ENCODE results near the gene ZNF554. TPM values are rescaled to one million over a fixed set of nuclear protein-coding genes. Genes with fewer than 3 reads are reported as not detected.

ZNF554 gene
- total RNA-seq, 1 donor from 2014 or later, result 4.7 TPM

- Histone ChIP-seq H3K4me1 (no peaks in the 10 kb centered on the region), H3K4me3 (no peak overlapping the region), H3K27ac (no peak overlapping the region), H3K36me3 (peaks cover 14% of the 10 kb centered on the region), H3K27me3 (no peaks in the 10 kb centered on the region), H3K9me3 (no peaks in the 10 kb centered on the region)
- no peak for ATAC-seq
- TF ChIP-seq CTCF (IDR thresholded peaks at IDR 0.05), result no peak
- DNase-seq, result no peak
- intact Hi-C loops (cut with DNase I), result no loop called here
These were observed 16.0 kb upstream of the ZNF554 start for GRCh38 chr19:2803486-2804155.

- no peak for ATAC-seq
These were observed 15.3 kb upstream of the ZNF554 start for GRCh38 chr19:2804156-2805004.

GRCh38 chr19:2805261-2805900 is 14.3 kb upstream of the ZNF554 start:
- ATAC-seq (no peak), DNase-seq (no peak)
- Histone ChIP-seq H3K4me3 (no peak overlapping the region), H3K27me3 (no peaks in the 10 kb centered on the region), H3K27ac (no peak overlapping the region), H3K36me3 (peaks cover 20% of the 10 kb centered on the region), H3K4me1 (no peaks in the 10 kb centered on the region), H3K9me3 (no peaks in the 10 kb centered on the region)
- no peak for TF ChIP-seq CTCF (IDR thresholded peaks at IDR 0.05)
- intact Hi-C loops (cut with DNase I), result no loop called here

More at GRCh38 chr19:2804156-2805004, 15.3 kb upstream of the ZNF554 start:
- DNase-seq, result no peak
- Histone ChIP-seq H3K27me3 (no peaks in the 10 kb centered on the region), H3K27ac (no peak overlapping the region), H3K9me3 (no peaks in the 10 kb centered on the region), H3K36me3 (peaks cover 21% of the 10 kb centered on the region), H3K4me3 (no peak overlapping the region), H3K4me1 (no peaks in the 10 kb centered on the region)
- TF ChIP-seq CTCF (IDR thresholded peaks at IDR 0.05), result no peak
- intact Hi-C loops (cut with DNase I), result no loop called here

GRCh38 chr19:2805991-2806649 is 13.5 kb upstream of the ZNF554 start:
- no peak for DNase-seq
- TF ChIP-seq CTCF (IDR thresholded peaks at IDR 0.05), result no peak
- intact Hi-C loops (cut with DNase I), result no loop called here
- no peaks in the 10 kb centered on the region for H3K27me3 ChIP-seq
- no peak for ATAC-seq
- no peaks in the 10 kb centered on the region for H3K4me1 ChIP-seq
- no peaks in the 10 kb centered on the region for H3K9me3 ChIP-seq
- no peak overlapping the region for H3K27ac ChIP-seq
- no peak overlapping the region for H3K4me3 ChIP-seq
- H3K36me3 ChIP-seq, result peaks cover 20% of the 10 kb centered on the region

GRCh38 chr19:2806736-2807378 is 12.8 kb upstream of the ZNF554 start:
- Histone ChIP-seq H3K36me3 (peaks cover 20% of the 10 kb centered on the region), H3K9me3 (no peaks in the 10 kb centered on the region), H3K27ac (no peak overlapping the region), H3K4me1 (no peaks in the 10 kb centered on the region), H3K4me3 (no peak overlapping the region), H3K27me3 (no peaks in the 10 kb centered on the region)
- intact Hi-C loops (cut with DNase I), result no loop called here
- DNase-seq (no peak), ATAC-seq (no peak)
- no peak for TF ChIP-seq CTCF (IDR thresholded peaks at IDR 0.05)

Measured in upper lobe of right lung (tissue), 1 donor.